Panc1 (cell line): ENCODE results near the gene OTULINL. TPM values are rescaled to one million over a fixed set of nuclear protein-coding genes. Genes with fewer than 3 reads are reported as not detected.

Experiments
- ATAC-seq: fragments of 200-7000 bp; cut with Tn5 transposase; 2 replicates; pipeline ENCODE4 v1.9.1; 2020; ENCODE audit warnings: mild to moderate bottlenecking, moderate library complexity
- BruUV-seq: library from RNA; stranded (reverse); fragments of 400-500 nt; replicated peaks from 2 replicates; lab custom pipeline; 2021; lab: Mats Ljungman, UMichigan
- CTCF ChIA-PET: fragments of 300-600 bp; sonication (Branson Sonifier 250); formaldehyde crosslinking; loops from one replicate; lab custom pipeline; 2022; ENCODE audit warnings: antibody characterized with exemption; lab: Charles Lee
- POLR2A ChIA-PET: fragments of 300-600 bp; sonication (Branson Sonifier 250); formaldehyde crosslinking; loops from one replicate; lab custom pipeline; 2022; ENCODE audit warnings: antibody characterized with exemption; lab: Charles Lee
- DNase-seq: peaks from one replicate; pipeline ENCODE4 v3.0.0-alpha.2; 2010; ENCODE audit warnings: low read depth, low spot score
- H3K27ac ChIP-seq: 2 replicates; pipeline ENCODE4 v1.5.1; 2011; ENCODE audit warnings: mild to moderate bottlenecking, low read length, inconsistent platforms
- H3K27me3 ChIP-seq: fragments of 200-500 bp; sonication (Bioruptor generic); 2 replicates; pipeline ENCODE4 v1.6.0; 2014; ENCODE audit warnings: low read length, inconsistent platforms; ENCODE audit not compliant: control insufficient read depth, insufficient read depth
- H3K36me3 ChIP-seq: fragments of 200-500 bp; sonication (Bioruptor generic); 2 replicates; pipeline ENCODE4 v1.5.1; 2014; ENCODE audit warnings: inconsistent platforms, mild to moderate bottlenecking, low read length, moderate library complexity; ENCODE audit not compliant: control insufficient read depth, insufficient read depth
- H3K4me1 ChIP-seq: 2 replicates; pipeline ENCODE4 v1.5.1; 2011; ENCODE audit warnings: inconsistent platforms, mild to moderate bottlenecking, low read length, moderate library complexity; ENCODE audit not compliant: control insufficient read depth, insufficient read depth
- H3K4me3 ChIP-seq, 2 experiments: 2 replicates each; pipeline ENCODE4 v1.5.1; 2011 to 2012; ENCODE audit warnings: low read depth in 2 of 2, low read length in 2 of 2, mild to moderate bottlenecking in 2 of 2, inconsistent platforms in 1 of 2, moderate library complexity in 1 of 2
- H3K9me3 ChIP-seq: fragments of 200-500 bp; sonication (Bioruptor generic); 2 replicates; pipeline ENCODE4 v1.5.1; 2014; ENCODE audit warnings: low read depth, mild to moderate bottlenecking, inconsistent platforms, low read length, moderate library complexity; ENCODE audit not compliant: control insufficient read depth, insufficient read depth
- CTCF ChIP-seq: fragments of 450-650 bp; IDR thresholded peaks from 2 replicates; pipeline ENCODE4 v1.5.1; 2017; ENCODE audit warnings: mild to moderate bottlenecking
- POLR2AphosphoS5 ChIP-seq: IDR thresholded peaks from 2 replicates; pipeline ENCODE4 v1.6.1; 2012; ENCODE audit warnings: mild to moderate bottlenecking, low read depth, low read length, moderate library complexity
- REST ChIP-seq, 2 experiments: IDR thresholded peaks; 2 replicates each; pipeline ENCODE4 v1.6.1; 2011 to 2012; ENCODE audit warnings: low read depth in 2 of 2, control low read depth in 1 of 2, low read length in 1 of 2, mild to moderate bottlenecking in 1 of 2, moderate library complexity in 1 of 2; ENCODE audit not compliant: insufficient read depth in 1 of 2
- SIN3A ChIP-seq: IDR thresholded peaks from 2 replicates; pipeline ENCODE4 v1.6.1; 2012; ENCODE audit warnings: low read depth, mild to moderate bottlenecking, low read length, moderate library complexity, borderline replicate concordance; ENCODE audit not compliant: insufficient read depth
- TCF7L2 ChIP-seq: IDR thresholded peaks from 2 replicates; pipeline ENCODE4 v1.6.1; 2011; ENCODE audit warnings: mild to moderate bottlenecking, low read depth, low read length, inconsistent platforms
- in situ Hi-C: cut with HindIII; loops from 2 replicates; pipeline ENCODE4 v1.10.0; 2016; ENCODE audit warnings: low sequenced_read_pairs, low pct_unique_long_range_greater_than_20kb
- intact Hi-C: fragments of 100-400 bp; cut with micrococcal nuclease; formaldehyde crosslinking; loops from one replicate; pipeline ENCODE4 v1.10.0; 2022; ENCODE audit not compliant: unreplicated experiment
- total RNA-seq: library from RNA; stranded (reverse); gene quantifications from one replicate; pipeline ENCODE4 v1.2.1, GENCODE V29; 2021; ENCODE audit not compliant: unreplicated experiment

The OTULINL gene
- total RNA-seq, 1 experiment from 2014 or later: 1.8 TPM

GRCh38 chr5:14571901-14572300 is 9.7 kb upstream of the OTULINL start:
- Histone ChIP-seq H3K36me3 (no peaks in the 10 kb centered on the region), H3K9me3 (no peaks in the 10 kb centered on the region), H3K4me3 (no peak overlapping the region), H3K27ac (no peak overlapping the region), H3K27me3 (no peaks in the 10 kb centered on the region), H3K4me1 (no peaks in the 10 kb centered on the region)
- BruUV-seq: no TSS peak
- ChIA-PET CTCF (no interaction called here), POLR2A (interaction anchor here (0.6 kb wide), 1 partner anchor 686 kb away, joined by 21 read pairs; no protein-coding TSS in a partner anchor)
- in situ Hi-C loops: no loop called here
- TF ChIP-seq SIN3A (no peak), POLR2AphosphoS5 (no peak), CTCF (no peak), TCF7L2 (no peak), REST (IDR thresholded peaks at IDR 0.05; ENCODE audit: insufficient read depth in 1 of 2, low read depth in 2 of 2, low read length in 1 of 2) (no peak)
- no peak for ATAC-seq
- intact Hi-C loops: no loop called here
- no peak for DNase-seq

- CTCF ChIA-PET: no interaction called here
Observed at GRCh38 chr5:14572385-14572784, 9.2 kb upstream of the OTULINL start.

More at GRCh38 chr5:14572385-14572784, 9.2 kb upstream of the OTULINL start:
- Histone ChIP-seq H3K4me3 (no peak overlapping the region), H3K4me1 (no peaks in the 10 kb centered on the region), H3K36me3 (no peaks in the 10 kb centered on the region), H3K9me3 (no peaks in the 10 kb centered on the region), H3K27me3 (no peaks in the 10 kb centered on the region), H3K27ac (no peak overlapping the region)
- in situ Hi-C loops: no loop called here
- POLR2A ChIA-PET: no interaction called here
- DNase-seq (no peak), ATAC-seq (no peak)
- no peak for TF ChIP-seq REST (IDR thresholded peaks at IDR 0.05; ENCODE audit: insufficient read depth in 1 of 2, low read depth in 2 of 2, low read length in 1 of 2)
- TF ChIP-seq SIN3A: no peak
- TF ChIP-seq CTCF: no peak
- TF ChIP-seq POLR2AphosphoS5: no peak
- no peak for TF ChIP-seq TCF7L2
- no TSS peak for BruUV-seq
- intact Hi-C loops: no loop called here
